HG02970 (cell line): ENCODE data around the gene CCT6A.
"Not testable (repeated sequence)": the region's sequence is repeated elsewhere in the genome, so short reads cannot be mapped to it uniquely, and the experiment has no call there.

ENCODE experiments used
- ATAC-seq: cut with Tn5 transposase; IDR thresholded peaks from one replicate; pipeline ENCODE4 v1.9.1; 2021; ENCODE audit warnings: mild to moderate bottlenecking, moderate library complexity, moderate number of reproducible peaks; ENCODE audit not compliant: unreplicated experiment, low FRiP score

Gene CCT6A, protein sequence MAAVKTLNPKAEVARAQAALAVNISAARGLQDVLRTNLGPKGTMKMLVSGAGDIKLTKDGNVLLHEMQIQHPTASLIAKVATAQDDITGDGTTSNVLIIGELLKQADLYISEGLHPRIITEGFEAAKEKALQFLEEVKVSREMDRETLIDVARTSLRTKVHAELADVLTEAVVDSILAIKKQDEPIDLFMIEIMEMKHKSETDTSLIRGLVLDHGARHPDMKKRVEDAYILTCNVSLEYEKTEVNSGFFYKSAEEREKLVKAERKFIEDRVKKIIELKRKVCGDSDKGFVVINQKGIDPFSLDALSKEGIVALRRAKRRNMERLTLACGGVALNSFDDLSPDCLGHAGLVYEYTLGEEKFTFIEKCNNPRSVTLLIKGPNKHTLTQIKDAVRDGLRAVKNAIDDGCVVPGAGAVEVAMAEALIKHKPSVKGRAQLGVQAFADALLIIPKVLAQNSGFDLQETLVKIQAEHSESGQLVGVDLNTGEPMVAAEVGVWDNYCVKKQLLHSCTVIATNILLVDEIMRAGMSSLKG

GRCh38 chr7:56051339-56052191 lies at the start of gene CCT6A, which contains the start of gene PSPH:
TSS of gene CCT6A (plus strand) at chr7:56051765. CDS start at chr7:56051849, 84 bp downstream.
TSS of gene PSPH (minus strand) at chr7:56051444. CDS start at chr7:56021212, 30,232 bp downstream.
- ATAC-seq = peak; percentile 95

GRCh38 chr7:56003749-56004148 lies 47.8 kb upstream of the CCT6A start:
- no peak for ATAC-seq

DNA sequence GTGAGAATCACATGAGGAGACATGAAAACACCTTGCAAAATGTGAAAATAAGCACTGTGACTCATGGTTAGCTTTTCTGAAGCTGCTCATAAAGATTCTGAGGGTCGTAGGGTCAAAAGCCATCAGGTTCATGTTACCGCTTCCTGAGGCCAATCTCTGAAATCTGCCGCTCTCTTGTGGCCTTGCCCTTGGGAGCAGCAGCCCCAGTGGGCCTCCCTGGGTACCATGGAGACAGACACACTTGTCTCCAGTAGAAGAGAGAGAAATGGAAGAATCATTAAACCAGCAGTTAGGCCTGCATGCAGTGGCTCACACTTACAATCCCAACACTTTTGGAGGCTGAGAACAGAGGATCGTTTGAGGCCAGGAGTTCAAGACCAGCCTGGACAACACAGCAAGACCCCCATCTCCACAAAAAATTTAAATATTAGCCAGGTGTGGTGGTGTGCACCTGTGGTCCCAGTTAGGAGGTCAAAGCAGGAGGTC lies 44.4 kb upstream of the CCT6A start:
- no peak for ATAC-seq

GRCh38 chr7:56007891-56008290 lies 43.7 kb upstream of the CCT6A start:
- no peak for ATAC-seq

DNA sequence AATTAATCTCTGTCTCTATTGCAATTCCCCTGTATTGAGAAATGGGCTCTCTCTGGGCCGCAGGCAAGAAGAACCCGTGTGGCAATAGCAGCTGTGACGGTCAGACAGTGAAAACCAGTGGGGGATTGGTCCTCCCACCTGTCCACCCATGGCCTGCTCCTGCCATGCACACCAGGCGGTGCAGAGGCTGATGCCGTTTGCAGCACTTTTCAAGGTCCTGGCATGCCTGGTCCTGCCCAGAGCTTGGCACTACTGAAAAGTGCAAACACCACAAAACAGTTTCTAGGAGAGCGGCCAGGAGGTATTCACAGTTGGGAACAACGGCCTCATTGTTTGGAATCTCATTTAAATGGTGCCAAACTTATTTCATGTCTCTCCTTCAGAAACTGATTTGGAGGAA lies 41.9 kb upstream of the CCT6A start:
- no peak for ATAC-seq

DNA sequence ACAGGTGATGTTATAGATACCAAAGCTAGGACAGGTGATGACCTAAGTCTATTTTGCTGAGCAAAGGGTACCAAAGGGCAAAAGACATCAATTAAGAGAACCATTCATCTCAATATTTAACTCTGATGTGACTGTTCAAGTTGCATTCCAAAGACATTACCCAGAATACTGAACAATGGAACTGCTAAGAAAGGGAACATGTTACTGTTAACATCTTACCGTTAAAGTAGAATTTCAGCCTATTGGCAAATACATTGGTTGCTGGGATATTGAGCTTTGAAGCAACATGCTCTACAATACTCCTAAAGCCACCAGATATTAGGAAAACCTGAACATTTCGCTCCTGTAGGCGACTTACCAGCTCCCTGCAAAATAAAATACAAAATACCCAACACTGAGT lies 34.5 kb upstream of the CCT6A start:
- not testable (repeated sequence) for ATAC-seq

DNA sequence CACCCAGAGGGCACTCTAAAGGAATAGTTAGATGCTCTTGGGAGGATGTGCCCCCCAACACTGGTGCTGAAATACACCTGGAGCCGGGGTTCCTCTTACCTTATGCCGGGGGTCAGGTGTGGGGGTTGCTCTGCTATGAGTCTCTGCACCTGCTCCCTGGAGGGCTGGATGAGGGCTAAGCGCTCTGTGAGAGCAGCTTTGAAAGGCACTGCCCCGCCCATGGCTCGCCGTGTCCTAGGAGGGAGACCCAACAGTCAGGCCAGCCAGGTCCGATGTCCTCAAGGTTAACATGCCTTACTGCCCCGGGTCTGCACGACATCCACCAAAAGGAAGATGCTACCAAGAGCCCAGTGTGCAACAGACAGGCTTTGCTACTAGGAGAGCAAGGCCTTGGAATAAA lies 32.1 kb upstream of the CCT6A start:
- no peak for ATAC-seq

DNA sequence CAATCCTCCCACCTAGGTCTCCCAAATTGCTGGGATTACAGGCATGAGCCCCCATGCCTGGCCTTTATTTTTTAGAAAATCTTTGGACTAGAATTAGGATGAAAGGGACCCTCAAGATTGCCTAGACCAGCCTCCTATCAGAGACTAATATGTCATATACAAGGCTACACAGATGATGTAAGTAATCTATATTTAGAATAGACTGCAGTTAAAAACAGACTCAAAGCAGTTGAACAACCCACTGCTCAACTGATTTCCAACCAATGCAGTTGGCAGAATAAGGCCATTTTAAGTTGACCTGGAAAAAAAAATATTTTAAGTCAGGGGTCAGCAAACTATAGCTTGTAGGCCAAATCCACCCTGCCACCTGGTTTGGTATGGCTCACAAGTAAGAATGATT lies 28.1 kb upstream of the CCT6A start:
- no peak for ATAC-seq

DNA sequence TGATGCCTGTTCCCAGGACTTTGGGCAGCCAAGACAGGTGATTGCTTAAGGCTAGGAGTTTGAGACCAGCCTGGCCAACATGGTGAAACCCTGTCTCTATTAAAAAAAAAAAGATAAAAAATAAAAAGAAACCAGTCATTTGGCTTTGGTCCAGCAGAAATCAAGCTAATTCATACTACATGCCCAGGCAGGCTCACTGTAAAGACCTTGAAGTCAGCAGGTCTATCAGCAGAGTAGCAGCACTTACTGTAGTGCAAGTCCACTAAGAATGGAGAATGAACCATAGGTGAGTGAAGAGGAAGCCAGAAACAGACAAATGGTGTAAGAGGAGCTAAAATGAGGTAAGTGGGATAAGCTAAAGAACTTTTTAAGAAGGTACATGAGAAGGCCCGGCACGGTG lies 25.0 kb upstream of the CCT6A start:
- no peak for ATAC-seq

DNA sequence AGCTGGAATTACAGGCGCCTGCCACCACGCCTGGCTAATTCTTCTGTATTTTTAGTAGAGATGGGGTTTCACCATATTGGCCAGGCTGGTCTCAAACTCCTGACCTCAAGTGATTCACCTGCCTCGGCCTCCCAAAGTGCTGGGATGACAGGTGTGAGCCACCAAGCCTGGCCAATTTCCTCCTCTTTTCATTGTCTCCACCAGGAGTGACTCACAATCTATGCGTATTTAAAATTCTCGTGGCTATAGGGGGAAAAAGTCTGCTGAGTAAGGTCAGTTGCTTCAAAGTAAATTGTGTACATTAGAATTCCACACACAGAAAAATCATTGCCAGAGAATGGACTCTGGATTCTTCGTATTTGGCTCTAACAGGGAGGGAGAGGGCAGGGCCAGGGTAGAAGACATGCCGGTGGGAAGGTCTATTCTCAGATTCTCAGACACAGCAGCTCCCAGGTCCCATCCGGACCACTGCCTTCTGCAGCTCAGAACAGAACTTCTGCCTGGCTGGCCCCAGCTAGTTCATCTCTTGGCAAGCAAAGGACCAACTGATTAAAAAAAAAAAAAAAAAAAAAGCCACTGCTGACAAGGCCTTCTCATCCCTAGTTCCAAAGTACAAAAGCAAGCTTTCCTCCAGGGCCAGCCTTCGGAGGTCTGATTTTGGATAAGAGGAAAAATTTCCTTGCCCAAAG lies 22.5 kb upstream of the CCT6A start:
- no peak for ATAC-seq

DNA sequence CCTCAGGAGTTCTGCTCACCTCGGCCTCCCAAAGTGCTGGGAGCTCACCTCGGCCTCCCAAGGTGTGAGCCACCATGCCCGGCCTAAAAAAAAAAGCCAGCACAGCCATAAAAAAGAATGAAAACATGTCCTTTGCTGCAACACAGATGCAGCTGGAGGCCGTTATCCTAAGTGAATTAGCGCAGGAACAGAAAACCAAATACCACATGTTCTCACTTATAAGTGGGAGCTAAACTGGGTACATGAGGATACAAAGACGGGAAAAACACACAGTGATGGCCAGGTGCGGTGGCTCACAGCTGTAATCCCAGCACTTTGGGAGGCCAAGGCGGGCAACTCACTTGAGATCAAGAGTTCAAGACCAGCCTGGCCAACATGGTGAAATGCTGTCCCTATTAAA lies 21.2 kb upstream of the CCT6A start:
- ATAC-seq = no peak

DNA sequence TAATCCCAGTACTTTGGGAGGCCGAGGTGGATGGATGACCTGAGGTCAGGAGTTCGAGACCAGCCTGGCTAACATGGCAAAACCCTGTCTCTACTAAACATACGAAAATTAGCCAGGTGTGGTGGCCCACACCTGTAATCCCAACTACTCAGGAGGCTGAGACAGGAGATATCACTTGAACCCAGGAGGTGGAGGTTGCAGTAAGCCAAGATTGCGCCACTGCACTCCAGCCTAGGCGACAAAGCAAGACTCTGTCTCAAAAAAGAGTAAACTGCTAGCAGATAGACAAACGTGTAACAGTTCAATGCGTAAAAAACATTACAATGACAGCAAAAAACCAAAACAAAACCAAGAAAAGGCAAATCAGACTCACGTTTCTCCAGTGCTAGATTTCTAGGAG lies 20.0 kb upstream of the CCT6A start:
- ATAC-seq = not testable (repeated sequence)

- not testable (repeated sequence) for ATAC-seq
Measured at GRCh38 chr7:56032578-56032977, 19.0 kb upstream of the CCT6A start.

DNA sequence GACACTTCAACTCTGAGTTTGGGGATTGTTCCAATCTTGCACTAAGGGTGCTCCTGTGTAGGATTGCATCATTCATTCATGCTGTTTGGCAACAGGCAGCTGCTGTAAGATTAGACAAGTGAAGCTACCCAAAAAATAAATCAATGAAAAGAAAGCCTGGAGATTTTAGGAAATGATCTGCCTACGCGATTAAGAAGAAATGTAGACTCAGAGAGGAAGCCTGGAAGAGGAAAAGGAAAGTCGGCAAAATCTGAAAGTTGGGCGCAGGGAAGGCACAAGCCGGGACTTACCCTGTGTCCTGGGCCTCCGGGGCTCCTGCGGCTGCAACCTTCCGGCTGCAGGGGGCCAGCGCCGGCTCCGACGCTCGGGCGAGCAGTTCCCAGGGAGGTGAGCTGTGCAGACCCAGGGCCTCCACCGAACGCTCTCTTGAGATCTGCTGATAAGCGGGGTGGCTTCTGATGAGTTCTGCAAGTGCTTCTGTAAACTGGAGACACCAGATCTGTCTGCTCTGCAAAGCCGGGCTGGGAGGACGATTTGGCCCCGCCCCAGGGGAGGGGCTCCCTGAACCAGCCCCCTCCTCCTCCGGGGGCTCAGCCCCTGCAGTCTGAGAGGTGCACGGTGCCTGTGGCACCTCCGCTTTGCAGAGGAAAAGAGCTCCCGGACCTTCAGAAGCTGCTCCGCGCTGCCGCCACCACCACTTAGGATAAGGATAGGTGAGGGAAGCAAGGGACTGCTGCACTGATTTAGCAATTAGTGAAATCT lies 17.7 kb upstream of the CCT6A start:
- peak; percentile 91 for ATAC-seq

DNA sequence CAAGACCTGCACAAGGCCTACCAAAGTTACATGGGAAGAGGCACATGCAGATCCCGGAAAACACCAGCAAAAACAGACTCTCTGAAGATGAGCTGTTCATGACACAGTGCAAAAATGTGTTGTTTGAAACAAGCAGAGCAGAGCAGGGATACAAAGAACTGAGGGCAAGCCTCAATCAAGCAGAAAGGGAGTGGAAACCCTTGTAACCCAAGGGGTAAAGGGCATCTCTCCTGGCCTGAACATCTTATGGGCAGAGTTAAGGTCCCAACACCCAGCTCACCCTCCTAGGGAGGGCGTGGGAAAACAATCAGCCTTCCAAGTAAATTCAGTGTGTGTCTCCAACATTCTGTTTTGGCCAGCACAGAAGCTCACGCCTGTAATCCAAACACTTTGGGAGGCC lies 10.8 kb upstream of the CCT6A start:
- no peak for ATAC-seq

DNA sequence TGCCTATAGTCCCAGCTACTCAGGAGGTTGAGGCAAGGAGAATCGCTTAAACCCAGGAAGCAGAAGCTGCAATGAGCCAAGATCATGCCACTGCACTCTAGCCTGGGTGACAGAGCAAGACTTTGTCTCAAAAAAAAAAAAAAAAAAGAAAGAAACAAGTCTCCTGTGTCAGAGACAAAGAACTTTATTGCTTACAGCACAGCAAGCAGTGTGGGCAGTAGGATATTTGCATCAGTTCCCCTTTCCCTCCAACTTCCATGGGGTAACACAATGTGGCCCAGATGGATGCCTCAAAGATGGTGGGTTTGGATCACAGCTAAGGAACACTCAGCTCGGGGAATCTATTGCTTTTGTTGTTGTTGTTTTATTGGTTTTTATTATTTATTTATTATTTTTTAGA lies 5.8 kb upstream of the CCT6A start:
- not testable (repeated sequence) for ATAC-seq

DNA sequence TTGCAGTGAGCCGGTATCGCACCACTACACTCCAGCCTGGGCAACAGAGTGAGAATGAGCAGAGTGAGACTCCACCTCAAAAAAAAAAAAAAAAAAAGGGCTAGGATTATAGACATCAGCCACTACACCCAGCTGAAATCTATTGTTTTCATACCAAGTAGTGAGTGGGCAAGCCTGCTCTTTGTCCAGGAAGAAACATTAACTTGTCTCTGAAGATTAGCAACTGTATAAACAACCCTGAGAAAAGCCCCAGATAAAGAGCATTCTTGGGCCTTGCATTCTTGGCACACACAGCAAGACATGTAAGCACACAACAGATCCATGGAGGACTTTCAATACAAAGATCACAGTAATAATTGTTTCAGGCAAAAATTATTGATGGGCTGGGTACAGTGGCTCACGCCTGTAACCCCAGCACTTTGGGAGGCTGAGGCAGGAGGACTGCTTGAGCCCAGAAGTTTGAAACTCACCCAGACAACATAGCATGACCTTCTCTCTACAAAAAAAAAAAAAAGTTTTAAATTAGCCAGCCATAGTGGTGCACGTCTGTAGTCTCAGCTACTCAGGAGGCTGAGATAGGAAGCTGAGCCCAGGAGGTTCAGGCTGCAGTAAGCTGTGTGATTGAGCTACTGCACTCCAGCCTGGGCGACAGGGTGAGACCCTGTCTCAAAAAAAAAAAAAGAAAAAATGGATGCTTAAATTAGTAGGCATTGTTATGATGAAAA lies 4.7 kb upstream of the CCT6A start:
- ATAC-seq = no peak

DNA sequence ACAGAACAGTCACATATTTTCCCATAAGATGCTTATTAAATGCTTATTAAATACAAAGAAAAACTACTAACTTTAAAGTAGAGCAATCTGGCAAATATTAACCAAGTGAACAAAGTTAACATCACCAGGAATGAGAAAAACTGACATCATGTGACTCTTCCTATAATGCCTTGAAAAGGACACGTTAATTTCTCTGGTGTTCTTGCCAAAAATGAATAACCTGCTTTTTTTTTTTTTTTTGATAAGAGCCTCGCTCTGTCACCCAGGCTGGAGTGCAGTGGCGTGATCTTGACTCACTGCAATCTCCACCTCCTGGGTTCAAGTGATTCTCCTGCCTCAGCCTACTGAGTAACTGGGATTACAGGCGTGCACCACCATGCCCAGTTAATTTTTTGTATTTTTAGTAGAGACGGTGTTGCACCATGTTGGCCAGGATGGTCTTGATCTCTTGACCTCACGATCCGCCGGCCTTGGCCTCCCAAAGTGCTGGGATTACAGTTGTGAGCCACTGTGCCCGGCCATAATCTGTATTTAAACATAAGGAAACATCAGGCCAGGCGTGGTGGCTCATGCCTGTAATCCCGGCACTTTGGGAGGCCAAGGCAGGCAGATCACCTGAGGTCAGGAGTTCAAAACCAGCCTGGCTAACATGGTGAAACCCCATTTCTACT lies 4.0 kb upstream of the CCT6A start:
- ATAC-seq = not testable (repeated sequence)

DNA sequence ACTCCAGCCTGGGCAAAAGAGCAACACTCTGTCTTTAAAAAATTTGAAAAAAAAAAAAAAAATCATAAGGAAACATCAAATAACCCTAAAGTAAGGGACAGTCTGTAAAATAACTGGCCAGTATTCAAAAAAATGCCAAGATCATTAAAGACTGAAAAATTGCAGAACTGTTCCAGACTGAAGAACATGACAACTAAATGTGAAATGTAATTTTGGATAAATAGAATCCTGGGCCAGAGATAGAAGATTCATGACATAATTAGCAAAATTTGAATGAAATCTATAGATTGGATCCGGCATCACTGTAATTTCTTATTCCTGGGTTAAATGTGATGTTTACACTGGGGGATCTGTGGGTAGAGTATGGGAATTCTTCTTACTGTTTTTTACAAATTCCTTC lies 3.3 kb upstream of the CCT6A start:
- no peak for ATAC-seq
